SK-N-MC (cell line): ENCODE data around the gene CGREF1.

ENCODE experiments used
- EZH2 ChIP-seq: fragments of 200-600 bp; sonication (generic); IDR thresholded peaks from one replicate; pipeline ENCODE4 v1.6.1; 2017; ENCODE audit warnings: antibody characterized with exemption
- POLR2AphosphoS5 ChIP-seq: IDR thresholded peaks from 2 replicates; pipeline ENCODE4 v1.6.1; 2012; ENCODE audit warnings: mild to moderate bottlenecking, low read depth, low read length, borderline replicate concordance

DNA sequence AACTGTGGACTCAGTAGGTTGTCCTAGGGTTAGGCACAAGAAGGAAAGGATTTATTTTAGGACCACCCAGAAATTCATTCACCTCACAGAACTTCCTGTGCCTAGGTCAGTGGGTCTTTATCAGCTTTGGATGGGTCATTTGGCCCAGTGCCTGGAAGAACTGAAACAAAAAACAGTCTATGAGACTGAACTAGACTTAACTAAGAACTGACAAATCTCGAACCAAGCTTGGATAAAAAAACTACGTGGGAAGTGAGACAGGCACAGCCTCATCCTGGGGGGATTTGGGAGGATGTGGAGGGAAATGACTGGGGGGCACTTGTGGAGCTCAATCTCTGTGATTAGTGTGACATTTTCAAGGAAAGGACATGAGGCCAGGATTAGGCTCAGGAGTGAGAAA is 45.1 kb downstream of the CGREF1 start:
- TF ChIP-seq EZH2 (no peak), POLR2AphosphoS5 (no peak)
